Suppressor macrophage treated with lipopolysaccharide for 1 hour (primary cell): Measurements from ENCODE around the gene RANGRF.
"Not testable (repeated sequence)": the region's sequence is repeated elsewhere in the genome, so short reads cannot be mapped to it uniquely, and the experiment has no call there.

Source experiments
- DNase-seq, 3 donors: peaks; one replicate each; pipeline ENCODE4 v3.0.0-alpha.2; 2020 to 2022

The RANGRF gene

GRCh38 chr17:8288336-8289102 is at the start of gene RANGRF:
RANGRF (plus strand) TSS chr17:8288670; CDS start chr17:8288789, 119 bp downstream.
- peak; percentile 85 to 91 (median 90) for DNase-seq

- DNase-seq: no peak
Measured at GRCh38 chr17:8243827-8244226, 44.6 kb upstream of the RANGRF start.

GRCh38 chr17:8244768-8245167 is 43.7 kb upstream of the RANGRF start:
- no peak for DNase-seq

GRCh38 chr17:8248751-8249607 is 39.5 kb upstream of the RANGRF start, which contains the start of gene PFAS:
PFAS (plus strand) TSS chr17:8249289; CDS start chr17:8253938, 4,649 bp downstream.
- peak; percentile 96 to 99 (median 98) for DNase-seq

- DNase-seq: no peak
Measured at GRCh38 chr17:8249621-8250500, 38.6 kb upstream of the RANGRF start.

- DNase-seq: not testable (repeated sequence)
Measured at GRCh38 chr17:8251411-8251810, 37.1 kb upstream of the RANGRF start.

GRCh38 chr17:8253801-8254200 is 34.7 kb upstream of the RANGRF start:
- DNase-seq: peak in 2 of 3 donors; percentile 27 to 40

GRCh38 chr17:8254881-8255280 is 33.6 kb upstream of the RANGRF start:
- no peak for DNase-seq

- no peak for DNase-seq
Measured at GRCh38 chr17:8255499-8255898, 33.0 kb upstream of the RANGRF start.

GRCh38 chr17:8256291-8256690 is 32.2 kb upstream of the RANGRF start:
- no peak for DNase-seq

- DNase-seq: no peak
Measured at GRCh38 chr17:8256691-8257090, 31.8 kb upstream of the RANGRF start.

GRCh38 chr17:8257801-8258200 is 30.7 kb upstream of the RANGRF start:
- DNase-seq: no peak

- DNase-seq: no peak
Measured at GRCh38 chr17:8264320-8264719, 24.1 kb upstream of the RANGRF start.

- no peak for DNase-seq
Measured at GRCh38 chr17:8264836-8265542, 23.5 kb upstream of the RANGRF start.

GRCh38 chr17:8266648-8267479 is 21.6 kb upstream of the RANGRF start:
- DNase-seq: no peak

- DNase-seq: no peak
Measured at GRCh38 chr17:8267480-8268147, 20.9 kb upstream of the RANGRF start.

- DNase-seq: no peak
Measured at GRCh38 chr17:8268550-8269298, 19.7 kb upstream of the RANGRF start.

- no peak for DNase-seq
Measured at GRCh38 chr17:8272421-8272820, 16.0 kb upstream of the RANGRF start.

GRCh38 chr17:8273884-8274444 is 14.5 kb upstream of the RANGRF start:
- DNase-seq: no peak
